IMR-90 (cell line): ENCODE data around the gene IDS. TPM values are rescaled to one million over a fixed set of nuclear protein-coding genes. Genes with fewer than 3 reads are reported as not detected.

Experiments
- ATAC-seq: fragments of 200-7000 bp; cut with Tn5 transposase; 2 replicates; pipeline ENCODE4 v1.9.1; 2020; ENCODE audit warnings: low read depth, mild to moderate bottlenecking, moderate library complexity
- BruUV-seq: library from RNA; stranded (reverse); fragments of 400-500 nt; replicated peaks from 2 replicates; lab custom pipeline; 2021; lab: Mats Ljungman, UMichigan
- CTCF ChIA-PET: fragments of 300-600 bp; formaldehyde crosslinking; extraction: SDS; loops from one replicate; lab custom pipeline; 2021; ENCODE audit warnings: antibody characterized with exemption; lab: Yijun Ruan, JAX
- POLR2A ChIA-PET: fragments of 300-600 bp; sonication (Branson Sonifier 250); formaldehyde crosslinking; loops from one replicate; lab custom pipeline; 2022; ENCODE audit warnings: antibody characterized with exemption; ENCODE audit not compliant: unreplicated experiment; lab: Charles Lee
- DNase-seq: peaks from one replicate; pipeline ENCODE4 v3.0.0; 2013
- H2AFZ ChIP-seq: replicated peaks from 2 replicates; pipeline ENCODE3; 2013; ENCODE audit warnings: low read length, mild to moderate bottlenecking; ENCODE audit not compliant: poor library complexity
- H2AK5ac ChIP-seq: 2 replicates; pipeline ENCODE4 v1.6.1; 2013; ENCODE audit warnings: low read depth, low read length, inconsistent platforms
- H2AK9ac ChIP-seq: replicated peaks from 2 replicates; pipeline ENCODE3; 2013; ENCODE audit warnings: mild to moderate bottlenecking, low read depth, low read length, moderate library complexity; ENCODE audit not compliant: poor library complexity
- H2BK120ac ChIP-seq: 2 replicates; pipeline ENCODE4 v1.6.1; 2013; ENCODE audit warnings: low read depth, low read length, inconsistent platforms
- H2BK15ac ChIP-seq: 3 replicates; pipeline ENCODE4 v1.6.1; 2013; ENCODE audit warnings: low read depth, low read length, inconsistent platforms
- H2BK20ac ChIP-seq: 2 replicates; pipeline ENCODE4 v1.6.1; 2013; ENCODE audit warnings: low read depth, mild to moderate bottlenecking, inconsistent platforms, low read length, moderate library complexity
- H2BK5ac ChIP-seq: 2 replicates; pipeline ENCODE4 v1.6.1; 2013; ENCODE audit warnings: mild to moderate bottlenecking, low read depth, low read length, inconsistent platforms; ENCODE audit not compliant: poor library complexity, severe bottlenecking
- H3K14ac ChIP-seq: replicated peaks from 2 replicates; pipeline ENCODE4 v1.6.1; 2013; ENCODE audit warnings: low read depth, low read length, inconsistent platforms
- H3K18ac ChIP-seq: 2 replicates; pipeline ENCODE4 v1.6.1; 2013; ENCODE audit warnings: low read depth, low read length, control low read depth
- H3K23ac ChIP-seq: 2 replicates; pipeline ENCODE4 v1.6.1; 2013; ENCODE audit warnings: low read depth, low read length, inconsistent platforms
- H3K27ac ChIP-seq: 2 replicates; pipeline ENCODE4 v1.5.1; 2013; ENCODE audit warnings: mild to moderate bottlenecking, control low read depth, low read length; ENCODE audit not compliant: insufficient read depth
- H3K27me3 ChIP-seq: 2 replicates; pipeline ENCODE4 v1.6.1; 2013; ENCODE audit warnings: low read length; ENCODE audit not compliant: control insufficient read depth, insufficient read depth
- H3K36me3 ChIP-seq: 2 replicates; pipeline ENCODE4 v1.6.1; 2013; ENCODE audit warnings: low read length, mixed read lengths; ENCODE audit not compliant: control insufficient read depth, insufficient read depth
- H3K4ac ChIP-seq: 2 replicates; pipeline ENCODE4 v1.6.1; 2013; ENCODE audit warnings: low read depth, low read length, inconsistent platforms
- H3K4me1 ChIP-seq: 2 replicates; pipeline ENCODE4 v1.6.1; 2013; ENCODE audit warnings: low read length, mixed read lengths; ENCODE audit not compliant: control insufficient read depth, insufficient read depth
- H3K4me2 ChIP-seq: 2 replicates; pipeline ENCODE4 v1.6.1; 2013; ENCODE audit warnings: low read depth, mild to moderate bottlenecking, control low read depth, low read length, moderate library complexity
- H3K4me3 ChIP-seq: 2 replicates; pipeline ENCODE4 v1.5.1; 2013; ENCODE audit warnings: low read depth, mild to moderate bottlenecking, control low read depth, low read length, moderate library complexity; ENCODE audit not compliant: insufficient read depth
- H3K56ac ChIP-seq: 2 replicates; pipeline ENCODE4 v1.6.1; 2013; ENCODE audit warnings: low read length, inconsistent platforms; ENCODE audit not compliant: insufficient read depth; ENCODE audit errors: extremely low read depth
- H3K79me1 ChIP-seq, 2 experiments: 2 replicates each; pipeline ENCODE4 v1.6.1; 2013; ENCODE audit warnings: low read length in 2 of 2, inconsistent platforms in 1 of 2, low read depth in 1 of 2
- H3K9ac ChIP-seq: 2 replicates; pipeline ENCODE4 v1.6.1; 2013; ENCODE audit warnings: low read depth, low read length, control low read depth
- H3K9me1 ChIP-seq: 2 replicates; pipeline ENCODE4 v1.6.1; 2013; ENCODE audit warnings: low read length, inconsistent platforms; ENCODE audit not compliant: insufficient read depth
- H3K9me3 ChIP-seq: 2 replicates; pipeline ENCODE4 v1.6.1; 2013; ENCODE audit warnings: low read length; ENCODE audit not compliant: control insufficient read depth, insufficient read depth
- H4K20me1 ChIP-seq: 2 replicates; pipeline ENCODE4 v1.6.1; 2013; ENCODE audit warnings: low read length, inconsistent platforms; ENCODE audit not compliant: insufficient read depth
- H4K5ac ChIP-seq: 2 replicates; pipeline ENCODE4 v1.6.1; 2013; ENCODE audit warnings: mild to moderate bottlenecking, low read depth, low read length, control low read depth
- H4K8ac ChIP-seq, 2 experiments: 2 replicates each; pipeline ENCODE4 v1.6.1; 2013; ENCODE audit warnings: low read depth in 2 of 2, low read length in 2 of 2, control low read depth in 1 of 2, inconsistent platforms in 1 of 2
- H4K91ac ChIP-seq: 2 replicates; pipeline ENCODE4 v1.6.1; 2013; ENCODE audit warnings: low read depth, low read length, inconsistent platforms; ENCODE audit not compliant: insufficient read depth
- BHLHE40 ChIP-seq: fragments of 150-350 bp; IDR thresholded peaks from 2 replicates; pipeline ENCODE4 v1.6.1; 2016; ENCODE audit warnings: mild to moderate bottlenecking, low read depth, low read length
- MAFK ChIP-seq: IDR thresholded peaks from 2 replicates; pipeline ENCODE4 v1.6.1; 2012; ENCODE audit warnings: low read depth, low read length, improper control_type of control experiment
- NFE2L2 ChIP-seq: fragments of 150-350 bp; IDR thresholded peaks from 2 replicates; pipeline ENCODE4 v1.6.1; 2016; ENCODE audit warnings: low read depth, mild to moderate bottlenecking, low read length
- RCOR1 ChIP-seq: IDR thresholded peaks from 2 replicates; pipeline ENCODE4 v1.6.1; 2012; ENCODE audit warnings: mild to moderate bottlenecking, low read length, improper control_type of control experiment; ENCODE audit not compliant: insufficient replicate concordance
- RFX5 ChIP-seq: IDR thresholded peaks from 2 replicates; pipeline ENCODE4 v1.8.0; 2012; ENCODE audit warnings: low read depth, mild to moderate bottlenecking, low read length, moderate library complexity
- SMC3 ChIP-seq: fragments of 150-350 bp; IDR thresholded peaks from 2 replicates; pipeline ENCODE4 v1.6.1; 2016; ENCODE audit warnings: low read depth, mild to moderate bottlenecking, antibody characterized with exemption, low read length, moderate library complexity
- USF2 ChIP-seq: fragments of 150-350 bp; IDR thresholded peaks from 2 replicates; pipeline ENCODE4 v1.6.1; 2017; ENCODE audit warnings: mild to moderate bottlenecking, antibody characterized with exemption, low read length, low read depth
- WGBS, 2 experiments: methylation state at CpG; one replicate each; pipeline versions ENCODE4 v1.1.5 to v1.1.7; 2013; ENCODE audit warnings: missing lambda C conversion rate in 2 of 2; ENCODE audit not compliant: insufficient read length in 1 of 2; ENCODE audit errors: extremely low coverage in 2 of 2; 5-methylcytosine and 5-hydroxymethylcytosine counted together
- dilution Hi-C: fragments of 300-500 bp; cut with HindIII; formaldehyde crosslinking; loops from one replicate; pipeline ENCODE4 v1.14.3; 2018; ENCODE audit warnings: low sequenced_read_pairs; ENCODE audit not compliant: unreplicated experiment
- in situ Hi-C: fragments of 300-500 bp; cut with MboI; formaldehyde crosslinking; loops from 3 replicates; pipeline ENCODE4 v1.14.3; 2019; ENCODE audit warnings: low sequenced_read_pairs, inconsistent platforms, mixed read lengths
- intact Hi-C: fragments of 100-400 bp; cut with micrococcal nuclease; formaldehyde crosslinking; loops from 2 replicates; pipeline ENCODE4 v1.10.0; 2022
- polyA plus RNA-seq, 3 experiments: library from polyadenylated mRNA; depleted of rRNA; stranded (reverse); fragments of >200 nt; gene quantifications; 2 replicates each; pipeline ENCODE4 v1.2.3, GENCODE V29; 2012; ENCODE audit warnings: low replicate concordance in 1 of 3
- total RNA-seq: library from RNA; depleted of rRNA; stranded (reverse); fragments of >200 nt; gene quantifications from 2 replicates; pipeline ENCODE4 v1.2.3, GENCODE V29; 2012

IDS gene
- total and polyA plus RNA-seq, 2 of the 4 experiments (the other 2 are of a cell fraction): 26.3 to 56.9 TPM

GRCh38 chrX:149473966-149474365 is 31.1 kb downstream of the IDS start:
- Histone ChIP-seq H2BK120ac (no peak overlapping the region), H3K36me3 (no peaks in the 10 kb centered on the region), H3K4me1 (no peaks in the 10 kb centered on the region), H2BK20ac (no peak overlapping the region), H3K23ac (no peak overlapping the region), H3K27me3 (no peaks in the 10 kb centered on the region; the same call in 1 of the 2 replicates), H2AFZ (no peak overlapping the region), H4K20me1 (no peaks in the 10 kb centered on the region), H4K91ac (no peak overlapping the region), H3K18ac (no peak overlapping the region), H3K9ac (no peak overlapping the region), H3K4me3 (no peak overlapping the region), H3K4me2 (no peak overlapping the region), H2BK15ac (no peak overlapping the region), H2AK9ac (no peak overlapping the region), H3K79me1 (no peaks in the 10 kb centered on the region), H3K27ac (no peak overlapping the region), H3K4ac (no peak overlapping the region), H2BK5ac (no peak overlapping the region), H4K5ac (no peak overlapping the region), H3K14ac (no peak overlapping the region), H3K56ac (no peak overlapping the region), H2AK5ac (no peak overlapping the region), H4K8ac (no peak overlapping the region), H3K9me1 (peaks cover 4% of the 10 kb centered on the region; the same call in 1 of the 2 replicates), H3K9me3 (no peaks in the 10 kb centered on the region)
- no CpG with 5 or more reads among the region's 1 CpG for WGBS, 2 experiments
- dilution Hi-C loops (no loop called here), intact Hi-C loops (loop anchor here (5.0 kb wide), 2 partner anchors 187 to 947 kb away; no protein-coding TSS in a partner anchor), in situ Hi-C loops (loop anchor here (10.0 kb wide), 1 partner anchor 1429 kb away; no protein-coding TSS in a partner anchor)
- no peak for ATAC-seq
- TF ChIP-seq MAFK (no peak), NFE2L2 (no peak), RFX5 (no peak), USF2 (no peak), RCOR1 (no peak), SMC3 (no peak), BHLHE40 (no peak)
- BruUV-seq: no TSS peak
- POLR2A ChIA-PET: no interaction called here
- no peak for DNase-seq
- CTCF ChIA-PET: no interaction called here
